Activated T-cell treated with anti-CD3 and anti-CD28 coated beads, Interleukin-2, amount 50 U/mL, for 72 hours (primary cell): ENCODE results near the gene LBH. TPM values are rescaled to one million over a fixed set of nuclear protein-coding genes. Genes with fewer than 3 reads are reported as not detected.

ENCODE experiments used
- ATAC-seq, 2 donors: fragments of 150-1000 bp; cut with Tn5 transposase; replicated peaks in 1 of 2; 2 replicates each; pipeline ENCODE4 v1.10.0; 2021; ENCODE audit warnings: moderate library complexity in 2 of 2, mild to moderate bottlenecking in 1 of 2
- DNase-seq, 2 donors: peaks; one replicate each; pipeline ENCODE4 v3.0.0; 2021 to 2022; ENCODE audit warnings: mixed read lengths in 1 of 2
- H3K27ac Mint-ChIP-seq: one replicate; pipeline ENCODE4 v1.8.0; 2022; ENCODE audit warnings: mild to moderate bottlenecking, moderate library complexity, mixed read lengths
- H3K27me3 Mint-ChIP-seq: one replicate; pipeline ENCODE4 v1.8.0; 2022; ENCODE audit warnings: low read depth, mixed read lengths
- H3K36me3 Mint-ChIP-seq, 2 donors: one replicate each; pipeline ENCODE4 v1.8.0; 2022; ENCODE audit warnings: mixed read lengths in 2 of 2, mild to moderate bottlenecking in 1 of 2; ENCODE audit not compliant: insufficient read depth in 2 of 2
- H3K4me1 Mint-ChIP-seq: one replicate; pipeline ENCODE4 v1.8.0; 2022; ENCODE audit warnings: low read depth, mixed read lengths
- H3K4me3 Mint-ChIP-seq, 2 donors: one replicate each; pipeline ENCODE4 v1.8.0; 2022; ENCODE audit warnings: mild to moderate bottlenecking in 2 of 2, mixed read lengths in 2 of 2, moderate library complexity in 2 of 2
- H3K9me3 Mint-ChIP-seq, 2 donors: one replicate each; pipeline ENCODE4 v1.8.0; 2022; ENCODE audit warnings: mixed read lengths in 2 of 2
- total RNA-seq, 2 donors: library from RNA; stranded (reverse); gene quantifications; one replicate each; pipeline ENCODE4 v1.2.3, GENCODE V29; 2022

The LBH gene
- total RNA-seq, 2 donors from 2014 or later: 129 to 133 TPM

DNA sequence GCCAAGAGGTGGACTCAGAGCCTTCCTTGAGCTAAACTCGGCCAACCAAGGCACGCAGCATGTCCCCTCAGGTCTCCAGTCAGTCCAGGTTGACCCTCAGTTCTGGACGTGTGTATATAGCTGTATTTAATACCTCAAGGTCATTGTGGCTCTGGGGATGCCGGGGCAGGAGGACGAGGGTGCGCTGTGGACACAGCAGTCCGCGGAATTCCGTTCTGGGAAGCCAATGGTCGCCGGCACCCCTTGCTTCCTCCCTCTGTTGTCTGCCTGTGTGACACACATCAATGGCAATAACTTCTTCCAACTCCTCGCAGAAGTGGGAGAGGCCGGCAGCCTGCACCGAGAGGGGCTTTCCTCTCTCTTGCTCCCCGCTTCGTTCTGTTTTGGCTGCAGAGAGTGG is 27.7 kb downstream of the LBH start:
- H3K36me3 Mint-ChIP-seq: peaks cover 27 to 65% of the 10 kb centered on the region in 2 donors
- H3K27ac Mint-ChIP-seq: no peak overlapping the region
- H3K9me3 Mint-ChIP-seq: peaks cover 3 to 10% of the 10 kb centered on the region in 2 donors
- no peak overlapping the region for H3K4me3 Mint-ChIP-seq
- ATAC-seq (no peak), DNase-seq (no peak)
- H3K4me1 Mint-ChIP-seq: peaks cover 91% of the 10 kb centered on the region
- no peaks in the 10 kb centered on the region for H3K27me3 Mint-ChIP-seq

DNA sequence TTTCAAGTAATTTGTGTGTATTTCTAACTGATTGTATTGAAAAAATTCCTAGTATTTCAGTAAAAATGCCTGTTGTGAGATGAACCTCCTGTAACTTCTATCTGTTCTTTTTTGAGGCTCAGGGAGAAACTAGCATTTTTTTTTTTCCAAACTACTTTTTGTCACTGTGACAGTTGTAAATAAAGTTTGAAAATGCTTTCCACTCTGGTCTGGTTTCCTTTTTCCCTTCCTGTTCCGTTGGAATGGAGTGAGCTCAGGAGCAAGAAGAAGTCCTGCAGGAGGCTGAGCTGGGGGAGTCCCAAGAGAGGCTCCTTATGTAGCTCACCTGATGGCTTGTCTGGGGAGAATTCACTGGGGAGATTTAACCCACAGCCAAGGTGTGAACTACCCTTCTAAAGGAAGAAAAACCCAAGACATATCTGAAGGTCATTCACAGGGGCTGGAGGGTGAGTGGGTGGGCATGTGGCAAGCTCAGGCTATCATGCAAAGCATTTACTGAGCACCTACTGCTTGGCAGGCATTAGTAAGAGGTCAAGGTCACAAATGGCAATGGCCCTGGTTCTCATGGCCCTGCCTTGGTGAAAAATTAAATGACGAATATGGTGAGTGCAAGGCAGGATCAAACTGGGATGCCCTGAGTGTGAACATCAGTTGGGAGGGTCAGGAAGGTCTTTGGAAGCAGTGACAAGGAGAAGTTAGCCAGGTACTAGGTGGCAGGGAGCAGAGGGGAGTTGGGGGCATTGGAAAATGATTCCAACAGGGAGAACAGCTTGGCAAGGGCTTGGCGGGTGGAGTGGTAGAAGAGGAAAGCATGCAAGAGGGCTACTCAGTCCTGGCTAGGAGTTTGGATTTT is 28.7 kb downstream of the LBH start:
- ATAC-seq (no peak), DNase-seq (no peak)
- peaks cover 27 to 65% of the 10 kb centered on the region in 2 donors for H3K36me3 Mint-ChIP-seq
- H3K27ac Mint-ChIP-seq: peak overlapping the region; percentile 39
- H3K4me1 Mint-ChIP-seq: peaks cover 91% of the 10 kb centered on the region
- H3K27me3 Mint-ChIP-seq: no peaks in the 10 kb centered on the region
- H3K4me3 Mint-ChIP-seq: peak overlapping the region in 1 of 2 donors; percentile 3
- H3K9me3 Mint-ChIP-seq: peaks cover 3 to 10% of the 10 kb centered on the region in 2 donors

DNA sequence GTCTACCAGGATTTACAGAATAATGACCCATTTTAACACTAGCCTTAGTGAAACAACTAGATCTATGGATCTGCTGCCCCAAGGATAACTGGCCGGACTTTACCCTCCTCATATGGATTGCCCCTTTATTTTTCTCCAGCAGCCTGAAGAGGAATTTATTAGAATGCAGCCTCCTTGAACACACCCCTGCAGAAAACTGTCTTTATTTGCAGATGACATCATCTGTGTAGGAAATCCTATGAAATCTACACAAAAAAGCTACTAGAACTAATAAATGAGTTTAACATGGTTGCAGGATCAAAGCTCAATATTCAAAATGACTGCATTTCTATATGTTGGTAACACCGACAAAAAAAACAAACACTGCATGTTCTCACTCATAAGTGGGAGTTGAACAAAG is 29.6 kb downstream of the LBH start:
- DNase-seq (no peak), ATAC-seq (no peak)
- Mint-ChIP-seq H3K9me3 (peaks cover 3 to 10% of the 10 kb centered on the region in 2 donors), H3K27me3 (no peaks in the 10 kb centered on the region), H3K4me1 (peaks cover 91% of the 10 kb centered on the region), H3K36me3 (peaks cover 27 to 62% of the 10 kb centered on the region in 2 donors), H3K27ac (no peak overlapping the region), H3K4me3 (no peak overlapping the region)

GRCh38 chr2:30261695-30262211 is 30.4 kb downstream of the LBH start:
- Mint-ChIP-seq H3K9me3 (peaks cover 3 to 10% of the 10 kb centered on the region in 2 donors), H3K4me1 (peaks cover 91% of the 10 kb centered on the region), H3K4me3 (peak overlapping the region in 1 of 2 donors; percentile 10), H3K27ac (peak overlapping the region; percentile 64), H3K27me3 (no peaks in the 10 kb centered on the region), H3K36me3 (peaks cover 27 to 55% of the 10 kb centered on the region in 2 donors)
- DNase-seq (no peak), ATAC-seq (peak; percentile 57 to 69)

GRCh38 chr2:30262716-30263309 is 31.5 kb downstream of the LBH start:
- H3K27ac Mint-ChIP-seq: peak overlapping the region; percentile 5
- ATAC-seq: no peak
- no peaks in the 10 kb centered on the region for H3K27me3 Mint-ChIP-seq
- peaks cover 27 to 49% of the 10 kb centered on the region in 2 donors for H3K36me3 Mint-ChIP-seq
- peaks cover 3 to 10% of the 10 kb centered on the region in 2 donors for H3K9me3 Mint-ChIP-seq
- H3K4me3 Mint-ChIP-seq: no peak overlapping the region
- no peak for DNase-seq
- peaks cover 91% of the 10 kb centered on the region for H3K4me1 Mint-ChIP-seq

- peaks cover 5 to 10% of the 10 kb centered on the region in 2 donors for H3K9me3 Mint-ChIP-seq
- H3K36me3 Mint-ChIP-seq: peaks cover 25 to 41% of the 10 kb centered on the region in 2 donors
- ATAC-seq (no peak), DNase-seq (no peak)
- peaks cover 93% of the 10 kb centered on the region for H3K4me1 Mint-ChIP-seq
- H3K27me3 Mint-ChIP-seq: no peaks in the 10 kb centered on the region
- peak overlapping the region; percentile 52 for H3K27ac Mint-ChIP-seq
- H3K4me3 Mint-ChIP-seq: peak overlapping the region; percentile 17 to 57
Observed at GRCh38 chr2:30264274-30264673, 32.9 kb downstream of the LBH start.

DNA sequence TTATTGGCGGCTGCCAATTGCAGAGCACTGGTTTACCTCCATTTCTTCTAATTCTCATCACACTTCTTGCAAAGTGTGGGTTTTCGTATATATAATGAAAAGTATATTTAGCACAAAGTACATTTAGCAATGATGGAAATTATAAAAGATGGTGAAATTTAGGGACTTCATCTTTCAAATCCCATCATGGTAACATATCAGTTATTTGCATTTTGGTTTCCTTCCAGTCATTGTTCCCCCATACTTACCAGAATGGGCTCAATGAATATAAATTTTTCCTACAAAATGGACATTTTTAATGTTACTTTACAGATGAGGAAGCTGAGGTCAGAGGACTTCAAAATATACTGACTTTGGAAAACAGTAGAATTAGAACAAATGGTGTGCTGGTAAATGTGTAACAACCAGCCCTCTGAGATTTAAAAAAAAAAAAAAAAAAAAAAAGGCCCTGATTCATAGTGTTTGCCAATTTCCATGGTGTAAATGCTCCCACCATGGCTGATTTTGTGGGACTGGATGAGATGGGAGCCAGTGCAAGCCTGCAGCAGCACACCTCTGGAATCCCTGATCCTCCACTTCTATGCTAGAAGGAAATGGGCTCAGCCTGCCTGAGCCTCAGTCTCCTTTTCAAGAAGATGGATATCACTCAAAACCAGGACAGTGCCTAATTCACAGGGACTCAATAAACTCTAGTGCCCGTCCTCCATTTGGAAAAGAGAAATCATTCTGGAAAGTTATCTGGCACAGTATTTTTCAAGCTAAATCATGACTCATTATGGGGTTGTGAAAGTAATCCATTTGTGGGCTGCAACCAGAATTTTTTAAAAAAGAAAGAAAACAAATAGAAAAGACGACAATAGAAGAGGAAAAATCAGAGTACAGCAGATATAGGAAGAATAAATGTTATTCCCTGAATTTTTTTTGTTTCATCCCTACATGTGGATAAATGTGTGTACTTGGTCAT is 34.0 kb downstream of the LBH start:
- H3K27me3 Mint-ChIP-seq: no peaks in the 10 kb centered on the region
- H3K4me3 Mint-ChIP-seq: peak overlapping the region; percentile 86 to 87
- H3K4me1 Mint-ChIP-seq: peaks cover 93% of the 10 kb centered on the region
- peaks cover 5 to 8% of the 10 kb centered on the region in 2 donors for H3K9me3 Mint-ChIP-seq
- H3K36me3 Mint-ChIP-seq: peaks cover 18 to 30% of the 10 kb centered on the region in 2 donors
- peak overlapping the region; percentile 98 for H3K27ac Mint-ChIP-seq
- ATAC-seq (no peak), DNase-seq (no peak)

DNA sequence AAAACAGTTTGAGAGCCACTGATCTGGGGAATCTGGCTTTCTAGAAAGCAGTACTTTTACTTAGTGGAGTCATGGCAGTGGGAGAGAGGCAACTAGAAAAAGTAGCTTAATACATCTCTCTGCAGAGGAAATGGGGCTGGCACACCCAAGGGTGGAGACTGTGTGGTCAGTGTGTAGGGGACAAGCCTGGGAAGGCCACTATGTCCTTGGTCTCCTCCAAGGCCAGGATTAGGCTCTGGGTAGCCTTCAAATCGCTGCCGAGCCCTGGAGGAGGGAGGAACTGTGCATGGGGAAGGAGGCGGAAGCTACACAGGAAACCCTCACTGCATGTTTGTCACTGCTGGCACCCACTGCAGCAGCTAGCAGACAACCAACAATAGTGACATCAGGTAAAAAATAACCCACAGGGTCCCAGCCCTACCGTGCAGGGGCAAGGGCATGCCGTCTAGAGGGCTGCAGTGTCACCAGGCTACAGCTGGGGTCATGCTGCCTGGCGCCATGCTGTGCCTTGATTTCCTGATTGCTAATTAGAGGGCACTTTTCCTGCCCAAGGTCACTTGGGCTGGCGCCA is 34.8 kb downstream of the LBH start:
- H3K27ac Mint-ChIP-seq: peak overlapping the region; percentile 98
- ATAC-seq (peak; percentile 52 to 66), DNase-seq (peak; percentile 55 to 61)
- H3K4me3 Mint-ChIP-seq: peak overlapping the region; percentile 86 to 87
- peaks cover 90% of the 10 kb centered on the region for H3K4me1 Mint-ChIP-seq
- peaks cover 15 to 23% of the 10 kb centered on the region in 2 donors for H3K36me3 Mint-ChIP-seq
- peaks cover 5 to 8% of the 10 kb centered on the region in 2 donors for H3K9me3 Mint-ChIP-seq
- H3K27me3 Mint-ChIP-seq: no peaks in the 10 kb centered on the region

DNA sequence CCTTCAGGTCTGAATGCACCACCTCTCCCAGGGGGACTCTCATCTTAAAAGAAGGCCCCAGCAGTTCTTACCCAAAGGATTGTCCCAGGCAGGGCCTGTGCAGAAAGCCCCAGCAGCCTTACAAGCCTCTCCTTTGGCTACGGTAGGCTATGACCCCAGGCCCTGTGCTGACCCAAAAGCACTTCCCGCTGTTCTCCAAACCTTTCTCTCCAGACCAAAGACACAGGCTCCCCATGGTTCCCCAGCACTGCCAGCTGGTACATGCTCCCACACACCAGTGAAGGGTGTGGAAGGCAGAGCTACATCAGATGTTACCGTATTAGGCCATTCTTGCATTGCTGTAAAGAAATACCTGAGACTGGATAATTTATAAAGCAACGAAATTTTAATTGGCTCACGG is 35.4 kb downstream of the LBH start:
- peaks cover 90% of the 10 kb centered on the region for H3K4me1 Mint-ChIP-seq
- no peak for DNase-seq
- peaks cover 12 to 19% of the 10 kb centered on the region in 2 donors for H3K36me3 Mint-ChIP-seq
- peak; percentile 2 to 3 for ATAC-seq
- peak overlapping the region; percentile 86 to 87 for H3K4me3 Mint-ChIP-seq
- H3K27ac Mint-ChIP-seq: peak overlapping the region; percentile 47
- peaks cover 5 to 6% of the 10 kb centered on the region in 2 donors for H3K9me3 Mint-ChIP-seq
- no peaks in the 10 kb centered on the region for H3K27me3 Mint-ChIP-seq

- Mint-ChIP-seq H3K27me3 (no peaks in the 10 kb centered on the region), H3K4me1 (peaks cover 89% of the 10 kb centered on the region), H3K27ac (peak overlapping the region; percentile 47), H3K36me3 (peaks cover 8 to 13% of the 10 kb centered on the region in 2 donors), H3K4me3 (peak overlapping the region; percentile 86 to 87), H3K9me3 (peaks cover 3% of the 10 kb centered on the region in 2 donors)
- peak; percentile 49 to 59 for DNase-seq
- peak; percentile 81 to 83 for ATAC-seq
Observed at GRCh38 chr2:30267161-30267975, 36.0 kb downstream of the LBH start.

DNA sequence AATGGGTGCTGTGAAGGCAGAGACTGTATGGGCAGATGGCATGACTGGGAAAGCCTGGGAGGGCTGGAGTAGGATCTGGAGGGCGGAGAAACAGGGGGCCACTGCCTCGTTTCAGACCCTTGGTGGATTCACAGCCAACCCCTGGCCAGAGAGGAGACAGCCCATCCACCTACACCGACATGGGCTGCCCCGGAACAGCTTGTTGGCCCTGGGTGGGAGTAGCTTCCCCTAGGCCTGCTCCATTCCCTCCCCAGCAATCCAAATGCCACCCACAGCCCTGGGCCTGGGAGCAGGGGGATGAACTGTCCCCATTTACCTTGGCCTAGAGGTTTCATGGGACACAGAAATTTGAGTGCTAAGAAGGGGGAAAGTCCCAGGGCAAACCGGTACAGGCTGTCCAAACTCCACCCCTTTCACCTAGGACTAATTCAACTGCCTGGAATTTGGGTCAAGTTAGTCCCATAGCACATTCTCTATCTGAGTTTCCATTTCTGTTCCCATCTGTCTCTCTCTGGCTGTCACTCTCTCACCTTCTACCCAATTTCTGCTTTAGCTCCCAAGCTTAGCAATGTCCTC is 37.0 kb downstream of the LBH start:
- peak overlapping the region; percentile 22 for H3K27ac Mint-ChIP-seq
- no peak for ATAC-seq

More for the DNA sequence above, 37.0 kb downstream of the LBH start:
- Mint-ChIP-seq H3K9me3 (peaks cover 0 to 2% of the 10 kb centered on the region in 2 donors), H3K27me3 (no peaks in the 10 kb centered on the region), H3K4me1 (peaks cover 92% of the 10 kb centered on the region), H3K4me3 (peak overlapping the region in 1 of 2 donors; percentile 87), H3K36me3 (peaks cover 0 to 4% of the 10 kb centered on the region in 2 donors)
- DNase-seq: no peak
